ENCODE results near the gene SWSAP1. TPM values are rescaled to one million over a fixed set of nuclear protein-coding genes. Genes with fewer than 3 reads are reported as not detected.
A peak's percentile ranks its signal among the peaks of the same experiment; 100 is the strongest.
"Not testable (repeated sequence)": the region's sequence is repeated elsewhere in the genome, so short reads cannot be mapped to it uniquely, and the experiment has no call there.

SWSAP1 gene
- total RNA-seq, 1 donor from 2014 or later = 2.9 TPM

- H3K36me3 ChIP-seq (ENCODE audit: control insufficient read depth, insufficient read depth, low read length) = peaks cover 3% of the 10 kb centered on the region
- peak within 1 kb of the TSS; percentile 79 for H3K4me3 ChIP-seq (ENCODE audit: low read depth, low read length)
- TF ChIP-seq CTCF (IDR thresholded peaks at IDR 0.05; ENCODE audit: insufficient read depth, low read length, poor library complexity, severe bottlenecking) = no peak
- H3K27me3 ChIP-seq (ENCODE audit: control insufficient read depth, insufficient read depth, low read length) = no peaks in the 10 kb centered on the region
- no peak for DNase-seq (ENCODE audit: low read depth)
These were observed 35.0 kb upstream of the SWSAP1 start, which contains the start of gene RAB3D for GRCh38 chr19:11339254-11340098. Gene RAB3D, minus strand, starts transcription at chr19:11339657. Its CDS starts 2,258 bp downstream, at chr19:11337399.

- H3K36me3 ChIP-seq (ENCODE audit: control insufficient read depth, insufficient read depth, low read length) = not testable (repeated sequence)
These were observed 34.4 kb upstream of the SWSAP1 start for GRCh38 chr19:11340099-11340467.

GRCh38 chr19:11342429-11342828, 32.0 kb upstream of the SWSAP1 start:
- Histone ChIP-seq H3K4me3 (ENCODE audit: low read depth, low read length) (no peak overlapping the region), H3K36me3 (ENCODE audit: control insufficient read depth, insufficient read depth, low read length) (peaks cover 1% of the 10 kb centered on the region), H3K27me3 (ENCODE audit: control insufficient read depth, insufficient read depth, low read length) (no peaks in the 10 kb centered on the region)
- no peak for DNase-seq (ENCODE audit: low read depth)
- no peak for TF ChIP-seq CTCF (IDR thresholded peaks at IDR 0.05; ENCODE audit: insufficient read depth, low read length, poor library complexity, severe bottlenecking)

More at GRCh38 chr19:11340099-11340467, 34.4 kb upstream of the SWSAP1 start:
- not testable (repeated sequence) for H3K4me3 ChIP-seq (ENCODE audit: low read depth, low read length); DNase-seq (ENCODE audit: low read depth); H3K27me3 ChIP-seq (ENCODE audit: control insufficient read depth, insufficient read depth, low read length)

- Histone ChIP-seq H3K4me3 (ENCODE audit: low read depth, low read length) (peak overlapping the region; percentile 78), H3K27me3 (ENCODE audit: control insufficient read depth, insufficient read depth, low read length) (no peaks in the 10 kb centered on the region), H3K36me3 (ENCODE audit: control insufficient read depth, insufficient read depth, low read length) (peaks cover 1% of the 10 kb centered on the region)
- TF ChIP-seq CTCF (IDR thresholded peaks at IDR 0.05; ENCODE audit: insufficient read depth, low read length, poor library complexity, severe bottlenecking) = no peak
- DNase-seq (ENCODE audit: low read depth) = no peak
These were observed 29.2 kb upstream of the SWSAP1 start for GRCh38 chr19:11345122-11345803.

- peak; percentile 96 for DNase-seq (ENCODE audit: low read depth)
- Histone ChIP-seq H3K4me3 (ENCODE audit: low read depth, low read length) (peak within 1 kb of the TSS; percentile 78), H3K36me3 (ENCODE audit: control insufficient read depth, insufficient read depth, low read length) (peaks cover 1% of the 10 kb centered on the region), H3K27me3 (ENCODE audit: control insufficient read depth, insufficient read depth, low read length) (no peaks in the 10 kb centered on the region)
- TF ChIP-seq CTCF (IDR thresholded peaks at IDR 0.05; ENCODE audit: insufficient read depth, low read length, poor library complexity, severe bottlenecking) = peak; percentile 8
These were observed 28.1 kb upstream of the SWSAP1 start, which contains the start of the genes CCDC159 and TMEM205 for GRCh38 chr19:11346104-11346940. Gene CCDC159, plus strand, starts transcription at chr19:11346519. Its CDS starts 88 bp downstream, at chr19:11346607. Gene TMEM205, minus strand, starts transcription at chr19:11346268. Its CDS starts 649 bp downstream, at chr19:11345619.

Data from kidney epithelial cell (primary cell).